Body of pancreas (tissue), 4 donors: ENCODE measurements around the gene CACNA2D3.

Experiments
- POLR2A ChIP-seq, 3 donors: fragments of 450-650 bp; IDR thresholded peaks; one replicate each; pipeline ENCODE4 v1.6.1; 2016; ENCODE audit warnings: antibody characterized with exemption in 3 of 3, mild to moderate bottlenecking in 2 of 3
- TF ChIP-seq, protein P1 (sequence below), 7 experiments: fragments of 450-650 bp in 4 of 7; fragments of 200-600 bp in 3 of 7; sonication (generic) in 3 of 7; IDR thresholded peaks; one replicate each; pipeline ENCODE4 v1.5.1; 2016 to 2019; ENCODE audit warnings: antibody characterized with exemption in 7 of 7

DNA sequence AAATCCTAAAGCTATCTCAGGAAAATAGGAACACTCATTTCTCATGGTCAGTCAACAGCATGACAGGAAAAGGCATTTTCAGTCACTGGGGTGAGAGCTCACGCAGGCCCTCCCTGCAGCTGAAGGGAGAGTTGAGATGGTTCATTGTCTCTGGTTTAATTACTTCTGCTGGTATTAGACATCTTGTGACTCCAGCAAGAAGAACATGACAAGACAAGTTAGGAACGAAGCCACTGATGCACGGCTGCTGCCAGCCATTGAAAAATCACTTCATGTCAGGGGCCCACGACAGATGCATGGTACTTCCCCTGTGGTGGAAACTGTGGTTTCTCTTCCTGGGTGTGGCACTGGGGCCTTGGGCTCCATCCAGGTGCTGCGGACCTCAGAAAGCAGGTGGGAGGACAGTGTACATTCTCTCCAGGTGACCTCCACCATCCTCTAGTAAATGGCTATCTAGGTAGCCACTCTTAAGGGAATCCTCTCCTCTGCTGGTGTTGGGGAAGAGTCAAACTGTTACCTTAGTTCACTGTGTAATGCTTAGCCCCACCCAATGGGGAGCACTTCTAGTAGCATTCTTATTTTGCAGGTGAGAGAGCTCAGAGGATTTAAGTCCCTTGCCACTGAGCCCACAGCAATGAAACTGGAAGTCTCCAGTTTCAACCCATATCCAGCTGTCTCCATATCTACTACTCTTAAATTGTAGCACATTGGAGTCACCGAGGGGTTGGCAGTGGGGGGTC is 531.3 kb downstream of the CACNA2D3 start:
- TF ChIP-seq, protein P1, sequence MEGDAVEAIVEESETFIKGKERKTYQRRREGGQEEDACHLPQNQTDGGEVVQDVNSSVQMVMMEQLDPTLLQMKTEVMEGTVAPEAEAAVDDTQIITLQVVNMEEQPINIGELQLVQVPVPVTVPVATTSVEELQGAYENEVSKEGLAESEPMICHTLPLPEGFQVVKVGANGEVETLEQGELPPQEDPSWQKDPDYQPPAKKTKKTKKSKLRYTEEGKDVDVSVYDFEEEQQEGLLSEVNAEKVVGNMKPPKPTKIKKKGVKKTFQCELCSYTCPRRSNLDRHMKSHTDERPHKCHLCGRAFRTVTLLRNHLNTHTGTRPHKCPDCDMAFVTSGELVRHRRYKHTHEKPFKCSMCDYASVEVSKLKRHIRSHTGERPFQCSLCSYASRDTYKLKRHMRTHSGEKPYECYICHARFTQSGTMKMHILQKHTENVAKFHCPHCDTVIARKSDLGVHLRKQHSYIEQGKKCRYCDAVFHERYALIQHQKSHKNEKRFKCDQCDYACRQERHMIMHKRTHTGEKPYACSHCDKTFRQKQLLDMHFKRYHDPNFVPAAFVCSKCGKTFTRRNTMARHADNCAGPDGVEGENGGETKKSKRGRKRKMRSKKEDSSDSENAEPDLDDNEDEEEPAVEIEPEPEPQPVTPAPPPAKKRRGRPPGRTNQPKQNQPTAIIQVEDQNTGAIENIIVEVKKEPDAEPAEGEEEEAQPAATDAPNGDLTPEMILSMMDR (IDR thresholded peaks at IDR 0.05), result no peak
- no peak for TF ChIP-seq POLR2A (IDR thresholded peaks at IDR 0.05)
